GM23248 (cell line): ENCODE measurements around the gene HERC2.
"Not testable (repeated sequence)": the region's sequence is repeated elsewhere in the genome, so short reads cannot be mapped to it uniquely, and the experiment has no call there.

Experiments used
- EZH2 ChIP-seq: fragments of 200-600 bp; sonication (generic); IDR thresholded peaks from 2 replicates; pipeline ENCODE4 v1.6.1; 2018; ENCODE audit warnings: antibody characterized with exemption, mild to moderate bottlenecking; ENCODE audit not compliant: insufficient read depth, poor library complexity, severe bottlenecking
- EZH2phosphoT487 ChIP-seq: fragments of 200-600 bp; sonication (generic); IDR thresholded peaks from 2 replicates; pipeline ENCODE4 v1.6.1; 2018; ENCODE audit warnings: antibody characterized with exemption, moderate library complexity, mild to moderate bottlenecking, low read depth; ENCODE audit not compliant: insufficient read depth

- not testable (repeated sequence) for TF ChIP-seq EZH2, EZH2phosphoT487
Observed at GRCh38 chr15:28296814-28297213, 25.2 kb downstream of the HERC2 start.
